Mucosa of descending colon (tissue), 3 donors: ENCODE data around the gene MEPCE. TPM values are rescaled to one million over a fixed set of nuclear protein-coding genes. Genes with fewer than 3 reads are reported as not detected.

Experiments used
- ATAC-seq: fragments of 200-7000 bp; cut with Tn5 transposase; one replicate; pipeline ENCODE4 v1.9.1; 2020; ENCODE audit warnings: mild to moderate bottlenecking, moderate library complexity
- DNase-seq, 3 donors: peaks; one replicate each; pipeline ENCODE4 v3.0.0-alpha.2; 2020
- H3K36me3 ChIP-seq: fragments of 200-600 bp; one replicate; pipeline ENCODE4 v1.8.0; 2021; ENCODE audit warnings: low read depth, mild to moderate bottlenecking
- H3K4me1 ChIP-seq: fragments of 200-600 bp; one replicate; pipeline ENCODE4 v1.8.0; 2021; ENCODE audit warnings: low read depth, mild to moderate bottlenecking
- H3K4me3 ChIP-seq: fragments of 200-600 bp; one replicate; pipeline ENCODE4 v1.8.0; 2021; ENCODE audit warnings: mild to moderate bottlenecking
- H3K9me3 ChIP-seq: fragments of 200-600 bp; one replicate; pipeline ENCODE4 v1.8.0; 2021; ENCODE audit warnings: mild to moderate bottlenecking
- CTCF ChIP-seq: fragments of 200-600 bp; IDR thresholded peaks from one replicate; pipeline ENCODE4 v1.8.0; 2022; ENCODE audit warnings: antibody characterized with exemption, mild to moderate bottlenecking
- intact Hi-C, 2 donors: fragments of 100-400 bp; cut with DNase I in 1 of 2; cut with micrococcal nuclease in 1 of 2; formaldehyde crosslinking; loops; one replicate each; pipeline versions ENCODE4 v1.11.0 to v1.11.1; 2022; cut with DNase I, micrococcal nuclease
- total RNA-seq, 3 donors: library from RNA; stranded (reverse); fragmentation: NEBNext Ultra II Directional in 2 of 3; extraction: Animal tissue kit (Norgen Biotek cat#: 25700) in 2 of 3; gene quantifications; one replicate each; pipeline versions ENCODE4 v1.2.1 to v1.2.4, GENCODE V29; 2021 to 2023
- donor health status: DM: no; HTN: no; CAD: no; lungs with moderate emphysema.
- donor health status: DM: no; HTN: no; CAD: no.
- donor health status: DM: no; HTN: yes; CAD: no.

Gene MEPCE
- total RNA-seq, 3 donors from 2014 or later: 29.3 to 46.8 (median 35.2) TPM

DNA sequence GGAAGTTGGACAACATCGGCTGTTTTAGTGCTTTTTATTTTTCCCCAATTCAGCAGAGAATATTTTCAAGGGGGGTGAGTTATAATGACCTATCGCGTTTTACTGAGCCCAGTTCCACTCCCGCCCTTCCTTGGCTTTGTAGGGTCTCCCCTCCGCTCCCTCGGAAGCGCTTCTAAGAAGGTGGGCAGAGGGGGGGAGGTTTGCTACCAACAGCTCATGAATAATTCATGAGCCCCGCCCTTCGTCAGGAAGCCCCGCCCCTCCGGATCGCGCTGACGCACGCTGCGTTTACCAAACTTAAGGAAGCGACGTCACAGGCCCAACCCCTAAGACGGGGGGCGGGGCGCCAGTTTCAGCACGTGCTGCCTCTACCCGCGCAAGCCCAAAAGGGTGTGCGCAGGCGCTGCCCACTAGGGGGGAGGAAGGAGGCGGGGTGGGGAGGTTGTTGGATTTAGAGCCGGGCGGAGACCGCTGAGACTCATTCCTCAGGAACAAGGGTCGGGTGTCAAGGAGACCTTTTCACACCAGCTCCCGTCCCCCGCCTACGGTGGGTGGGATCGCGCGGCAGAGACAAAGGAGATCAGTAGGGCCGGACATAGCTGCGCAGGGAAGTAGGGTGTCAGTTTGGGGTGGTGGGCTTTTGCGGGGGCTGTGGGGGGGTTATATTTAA is 529 bp upstream of the MEPCE start:
- Histone ChIP-seq H3K4me1 (peaks cover 26% of the 10 kb centered on the region), H3K36me3 (peaks cover 7% of the 10 kb centered on the region), H3K4me3 (peak overlapping the region; percentile 75), H3K9me3 (no peaks in the 10 kb centered on the region)
- no peak for TF ChIP-seq CTCF
- intact Hi-C loops: loop anchor here in 1 of 2 donors (5.0 kb wide), 1 partner anchor 297 kb away; no protein-coding TSS in a partner anchor
- ATAC-seq (peak; percentile 82), DNase-seq (peak; percentile 100)

DNA sequence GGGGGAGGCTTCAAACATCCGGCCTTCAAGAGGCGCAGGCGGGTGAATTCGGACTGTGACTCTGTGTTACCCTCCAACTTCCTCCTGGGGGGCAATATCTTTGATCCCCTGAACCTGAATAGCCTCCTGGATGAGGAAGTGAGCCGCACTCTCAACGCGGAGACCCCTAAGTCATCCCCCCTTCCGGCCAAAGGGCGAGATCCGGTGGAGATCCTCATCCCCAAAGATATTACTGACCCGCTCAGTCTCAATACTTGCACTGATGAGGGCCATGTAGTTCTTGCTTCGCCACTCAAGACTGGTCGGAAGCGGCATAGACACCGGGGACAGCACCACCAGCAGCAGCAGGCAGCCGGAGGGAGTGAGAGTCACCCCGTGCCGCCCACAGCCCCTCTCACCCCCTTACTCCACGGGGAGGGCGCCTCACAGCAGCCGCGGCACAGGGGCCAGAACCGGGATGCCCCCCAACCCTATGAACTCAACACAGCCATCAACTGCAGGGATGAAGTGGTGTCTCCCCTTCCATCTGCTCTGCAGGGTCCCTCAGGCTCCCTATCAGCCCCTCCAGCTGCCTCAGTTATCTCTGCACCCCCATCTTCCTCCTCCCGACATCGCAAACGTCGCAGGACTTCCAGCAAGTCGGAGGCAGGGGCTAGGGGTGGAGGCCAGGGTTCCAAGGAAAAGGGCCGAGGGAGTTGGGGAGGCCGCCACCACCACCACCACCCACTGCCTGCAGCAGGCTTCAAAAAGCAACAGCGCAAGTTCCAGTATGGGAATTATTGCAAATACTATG is 1.1 kb downstream of the MEPCE start:
- H3K9me3 ChIP-seq: no peaks in the 10 kb centered on the region
- no peak for TF ChIP-seq CTCF
- peaks cover 7% of the 10 kb centered on the region for H3K36me3 ChIP-seq
- peaks cover 38% of the 10 kb centered on the region for H3K4me1 ChIP-seq
- H3K4me3 ChIP-seq: peak overlapping the region; percentile 75
- ATAC-seq: no peak
- intact Hi-C loops: no loop called here
- DNase-seq: peak; percentile 38 to 70 (median 54)

DNA sequence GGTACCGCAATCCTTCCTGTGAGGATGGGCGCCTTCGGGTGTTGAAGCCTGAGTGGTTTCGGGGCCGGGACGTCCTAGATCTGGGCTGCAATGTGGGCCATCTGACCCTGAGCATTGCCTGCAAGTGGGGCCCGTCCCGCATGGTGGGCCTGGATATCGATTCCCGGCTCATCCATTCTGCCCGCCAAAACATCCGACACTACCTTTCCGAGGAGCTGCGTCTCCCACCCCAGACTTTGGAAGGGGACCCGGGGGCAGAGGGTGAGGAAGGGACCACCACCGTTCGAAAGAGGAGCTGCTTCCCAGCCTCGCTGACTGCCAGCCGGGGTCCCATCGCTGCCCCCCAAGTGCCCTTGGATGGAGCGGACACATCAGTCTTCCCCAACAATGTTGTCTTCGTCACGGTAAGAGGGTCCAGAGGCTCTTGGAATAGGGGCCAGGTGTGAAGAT is 1.7 kb downstream of the MEPCE start:
- ATAC-seq (no peak), DNase-seq (peak in 2 of 3 donors; percentile 47 to 62)
- Histone ChIP-seq H3K9me3 (no peaks in the 10 kb centered on the region), H3K4me3 (no peak overlapping the region), H3K4me1 (peaks cover 38% of the 10 kb centered on the region), H3K36me3 (peaks cover 7% of the 10 kb centered on the region)
- intact Hi-C loops: no loop called here
- TF ChIP-seq CTCF: no peak

DNA sequence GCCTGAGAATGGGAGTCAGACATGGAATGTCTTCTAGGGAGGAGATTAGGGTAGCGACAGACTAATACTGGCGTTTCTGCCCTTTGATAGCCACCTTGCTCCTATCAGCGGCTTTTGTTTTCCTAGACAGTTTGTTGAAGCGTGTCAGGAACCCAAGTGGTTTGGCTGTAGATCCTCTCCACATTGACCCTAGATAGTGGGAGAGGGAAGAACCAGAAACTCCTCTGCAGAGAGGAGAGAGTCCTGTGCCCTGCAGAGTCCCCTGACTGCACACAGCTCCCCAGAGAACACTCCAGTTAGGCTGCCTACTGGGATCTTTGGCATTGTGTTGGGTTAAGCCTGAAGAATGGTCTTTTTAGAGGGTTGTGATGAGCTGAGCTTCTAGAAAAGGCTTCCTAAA is 2.4 kb downstream of the MEPCE start:
- peaks cover 7% of the 10 kb centered on the region for H3K36me3 ChIP-seq
- ATAC-seq (no peak), DNase-seq (no peak)
- intact Hi-C loops: no loop called here
- no peak overlapping the region for H3K4me3 ChIP-seq
- H3K9me3 ChIP-seq: no peaks in the 10 kb centered on the region
- no peak for TF ChIP-seq CTCF
- H3K4me1 ChIP-seq: peaks cover 38% of the 10 kb centered on the region

- H3K4me1 ChIP-seq: peaks cover 36% of the 10 kb centered on the region
Measured at GRCh38 chr7:100432621-100433275, 3.1 kb downstream of the MEPCE start.

More at GRCh38 chr7:100432621-100433275, 3.1 kb downstream of the MEPCE start:
- Histone ChIP-seq H3K4me3 (no peak overlapping the region), H3K36me3 (peaks cover 7% of the 10 kb centered on the region), H3K9me3 (no peaks in the 10 kb centered on the region)
- ATAC-seq: no peak
- DNase-seq: peak in 1 of 3 donors; percentile 24
- no peak for TF ChIP-seq CTCF
- intact Hi-C loops: no loop called here
